Smooth muscle cell (in vitro differentiated cells): ENCODE measurements around the gene CAMTA1. TPM values are rescaled to one million over a fixed set of nuclear protein-coding genes. Genes with fewer than 3 reads are reported as not detected.

Experiments
- DNase-seq: peaks from one replicate; lab custom pipeline; 2025; ENCODE audit not compliant: unreplicated experiment; lab: John Stamatoyannopoulos, UW
- H2AFZ ChIP-seq: fragments of 200-600 bp; sonication (generic); 2 replicates; pipeline ENCODE4 v1.6.0; 2016; ENCODE audit warnings: antibody characterized with exemption, low read depth, mild to moderate bottlenecking
- H3F3A ChIP-seq: fragments of 200-600 bp; sonication (generic); 2 replicates; pipeline ENCODE4 v1.6.0; 2017; ENCODE audit warnings: antibody characterized with exemption, low read depth
- H3K27ac ChIP-seq: fragments of 200-600 bp; sonication (generic); 2 replicates; pipeline ENCODE4 v1.5.1; 2016; ENCODE audit warnings: low read depth, mild to moderate bottlenecking
- H3K27me3 ChIP-seq: fragments of 200-600 bp; sonication (generic); 2 replicates; pipeline ENCODE4 v1.6.1; 2016; ENCODE audit warnings: low read depth, mild to moderate bottlenecking
- H3K36me3 ChIP-seq: fragments of 200-600 bp; sonication (generic); 2 replicates; pipeline ENCODE4 v1.5.1; 2016; ENCODE audit warnings: low read depth
- H3K4me1 ChIP-seq: fragments of 200-600 bp; sonication (generic); 2 replicates; pipeline ENCODE4 v1.5.1; 2016; ENCODE audit warnings: low read depth
- H3K4me2 ChIP-seq: fragments of 200-600 bp; sonication (generic); 2 replicates; pipeline ENCODE4 v1.6.0; 2016; ENCODE audit warnings: mild to moderate bottlenecking
- H3K4me3 ChIP-seq: fragments of 200-600 bp; sonication (generic); 2 replicates; pipeline ENCODE4 v1.5.1; 2016; ENCODE audit warnings: mild to moderate bottlenecking
- H3K79me2 ChIP-seq: fragments of 200-600 bp; sonication (generic); 2 replicates; pipeline ENCODE4 v1.6.0; 2016; ENCODE audit warnings: low read depth, mild to moderate bottlenecking
- H3K9ac ChIP-seq: fragments of 200-600 bp; sonication (generic); 2 replicates; pipeline ENCODE4 v1.6.0; 2016; ENCODE audit warnings: low read depth
- H3K9me3 ChIP-seq: fragments of 200-600 bp; sonication (generic); replicated peaks from 2 replicates; pipeline ENCODE4 v1.5.1; 2016; ENCODE audit warnings: low read depth
- H4K20me1 ChIP-seq: fragments of 200-600 bp; sonication (generic); 2 replicates; pipeline ENCODE4 v1.6.0; 2016; ENCODE audit warnings: low read depth
- WGBS: methylation state at CpG from one replicate; pipeline ENCODE4 v1.1.7; 2016; ENCODE audit warnings: low lambda C conversion rate; 5-methylcytosine and 5-hydroxymethylcytosine counted together
- polyA plus RNA-seq: library from polyadenylated mRNA; unstranded; fragments of >200 nt; fragmentation: Nextera tagmentation; extraction: Ambion mirVana; gene quantifications from 2 replicates; pipeline ENCODE4 v1.2.1, GENCODE V29; 2016
- total RNA-seq: library from RNA; depleted of rRNA; stranded (reverse); fragments of >200 nt; gene quantifications from 2 replicates; pipeline ENCODE4 v1.2.3, GENCODE V29; 2014
- TF ChIP-seq, protein P1 (sequence below): fragments of 200-600 bp; sonication (generic); IDR thresholded peaks from 2 replicates; pipeline ENCODE4 v1.5.1; 2017; ENCODE audit warnings: borderline replicate concordance, mild to moderate bottlenecking, antibody characterized with exemption; ENCODE audit not compliant: insufficient read depth, poor library complexity, severe bottlenecking

The CAMTA1 gene
- total and polyA plus RNA-seq, 2 experiments from 2014 or later: 139 to 145 TPM

DNA sequence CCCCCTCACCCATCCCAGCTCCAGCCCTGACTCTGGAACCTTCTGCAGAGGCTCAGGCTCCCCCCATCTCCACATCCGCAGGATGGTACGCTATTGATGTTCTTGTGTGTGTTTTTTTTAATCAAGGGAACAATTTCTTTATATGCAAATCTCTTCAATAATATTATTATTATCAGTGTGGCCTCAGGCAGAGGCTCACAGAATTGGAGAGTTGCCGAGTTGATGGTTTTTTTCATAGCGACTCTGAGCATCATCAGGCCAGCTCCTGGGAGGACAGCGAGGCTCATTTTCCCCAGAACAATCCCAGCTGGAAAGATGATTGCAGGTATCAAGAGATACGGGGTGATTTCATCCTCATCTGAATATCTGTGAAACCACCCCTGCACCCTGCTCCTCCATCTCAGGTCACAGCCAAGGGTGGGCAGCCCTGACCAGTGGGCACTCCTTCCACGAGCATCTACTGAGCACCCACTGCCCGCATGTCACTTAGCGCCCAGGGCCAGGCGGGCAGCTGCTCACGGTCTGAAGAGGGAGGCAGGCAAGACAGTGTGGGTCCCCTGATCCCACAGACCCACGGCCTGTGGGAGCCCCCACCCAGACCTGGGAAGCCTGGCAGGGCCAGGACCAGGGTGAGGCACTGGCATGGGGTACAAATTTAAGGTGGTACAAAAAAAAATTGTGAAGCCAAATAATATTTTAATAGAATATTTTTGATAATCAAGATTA lies 740.2 kb downstream of the CAMTA1 start:
- no peaks in the 10 kb centered on the region for H3K36me3 ChIP-seq
- over 99% methylated on average over 12 of the region's 12 CpGs for WGBS
- no peaks in the 10 kb centered on the region for H3K9me3 ChIP-seq
- H3K27me3 ChIP-seq: no peaks in the 10 kb centered on the region
- H3K27ac ChIP-seq: no peak overlapping the region
- H3F3A ChIP-seq: no peaks in the 10 kb centered on the region
- no peaks in the 10 kb centered on the region for H3K4me1 ChIP-seq
- no peaks in the 10 kb centered on the region for H3K79me2 ChIP-seq
- H3K9ac ChIP-seq: no peak overlapping the region
- no peak for DNase-seq
- H4K20me1 ChIP-seq: no peaks in the 10 kb centered on the region
- TF ChIP-seq, protein P1, sequence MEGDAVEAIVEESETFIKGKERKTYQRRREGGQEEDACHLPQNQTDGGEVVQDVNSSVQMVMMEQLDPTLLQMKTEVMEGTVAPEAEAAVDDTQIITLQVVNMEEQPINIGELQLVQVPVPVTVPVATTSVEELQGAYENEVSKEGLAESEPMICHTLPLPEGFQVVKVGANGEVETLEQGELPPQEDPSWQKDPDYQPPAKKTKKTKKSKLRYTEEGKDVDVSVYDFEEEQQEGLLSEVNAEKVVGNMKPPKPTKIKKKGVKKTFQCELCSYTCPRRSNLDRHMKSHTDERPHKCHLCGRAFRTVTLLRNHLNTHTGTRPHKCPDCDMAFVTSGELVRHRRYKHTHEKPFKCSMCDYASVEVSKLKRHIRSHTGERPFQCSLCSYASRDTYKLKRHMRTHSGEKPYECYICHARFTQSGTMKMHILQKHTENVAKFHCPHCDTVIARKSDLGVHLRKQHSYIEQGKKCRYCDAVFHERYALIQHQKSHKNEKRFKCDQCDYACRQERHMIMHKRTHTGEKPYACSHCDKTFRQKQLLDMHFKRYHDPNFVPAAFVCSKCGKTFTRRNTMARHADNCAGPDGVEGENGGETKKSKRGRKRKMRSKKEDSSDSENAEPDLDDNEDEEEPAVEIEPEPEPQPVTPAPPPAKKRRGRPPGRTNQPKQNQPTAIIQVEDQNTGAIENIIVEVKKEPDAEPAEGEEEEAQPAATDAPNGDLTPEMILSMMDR: no peak
- H3K4me3 ChIP-seq: no peak overlapping the region
- H3K4me2 ChIP-seq: no peak overlapping the region
- no peak overlapping the region for H2AFZ ChIP-seq

DNA sequence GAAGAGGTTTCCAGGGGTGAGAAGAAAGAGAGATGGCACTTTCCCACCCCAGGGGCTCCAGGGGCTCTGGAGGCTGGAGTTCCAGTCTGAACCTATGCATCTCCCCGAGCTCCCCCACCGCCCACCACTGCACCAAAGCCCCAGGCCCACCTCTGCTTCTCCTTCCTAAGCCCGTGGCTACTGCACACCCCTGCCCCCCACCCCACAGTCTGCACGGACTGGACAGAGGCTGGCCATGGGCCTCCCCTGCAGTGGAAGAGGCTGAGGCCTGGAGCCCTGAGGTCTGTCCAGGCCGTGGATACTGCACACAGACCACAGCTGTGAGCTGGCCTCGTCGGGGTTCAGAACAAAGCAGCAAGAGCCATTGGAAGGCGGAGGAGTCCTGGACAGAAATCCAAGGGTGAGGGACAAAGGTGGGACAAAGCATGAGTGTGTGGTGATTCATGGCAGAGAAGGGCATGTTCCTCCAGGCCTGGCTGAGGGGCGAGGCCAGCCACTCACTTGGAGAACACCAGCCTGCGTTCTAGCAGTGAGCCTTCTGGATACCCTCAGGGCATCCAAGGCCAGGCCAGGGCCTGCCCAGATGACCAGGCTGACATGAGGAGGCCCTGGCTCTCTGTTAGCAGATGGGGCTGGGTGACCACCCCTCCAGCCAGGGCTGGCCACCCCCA lies 741.1 kb downstream of the CAMTA1 start:
- no peaks in the 10 kb centered on the region for H3F3A ChIP-seq
- H3K9me3 ChIP-seq: no peaks in the 10 kb centered on the region
- no peak overlapping the region for H3K4me2 ChIP-seq
- peak overlapping the region; percentile 65 for H3K27ac ChIP-seq
- no peak overlapping the region for H3K9ac ChIP-seq
- H3K4me1 ChIP-seq: no peaks in the 10 kb centered on the region
- H3K4me3 ChIP-seq: no peak overlapping the region
- H4K20me1 ChIP-seq: no peaks in the 10 kb centered on the region
- no peaks in the 10 kb centered on the region for H3K36me3 ChIP-seq
- no peaks in the 10 kb centered on the region for H3K79me2 ChIP-seq
- TF ChIP-seq, protein P1: no peak
- H2AFZ ChIP-seq: no peak overlapping the region
- 68% methylated on average over 10 of the region's 10 CpGs for WGBS
- DNase-seq: no peak
- no peaks in the 10 kb centered on the region for H3K27me3 ChIP-seq

- 71% methylated on average over 12 of the region's 12 CpGs for WGBS
- H3K4me3 ChIP-seq: no peak overlapping the region
- H4K20me1 ChIP-seq: no peaks in the 10 kb centered on the region
- peak overlapping the region; percentile 65 for H3K27ac ChIP-seq
- H3K79me2 ChIP-seq: no peaks in the 10 kb centered on the region
- H3K4me1 ChIP-seq: no peaks in the 10 kb centered on the region
- H3K36me3 ChIP-seq: no peaks in the 10 kb centered on the region
- H3K9ac ChIP-seq: no peak overlapping the region
- H3K27me3 ChIP-seq: no peaks in the 10 kb centered on the region
- H3K9me3 ChIP-seq: no peaks in the 10 kb centered on the region
- no peak for DNase-seq
- H2AFZ ChIP-seq: no peak overlapping the region
- no peak overlapping the region for H3K4me2 ChIP-seq
- H3F3A ChIP-seq: no peaks in the 10 kb centered on the region
- TF ChIP-seq, protein P1: no peak
Measured at GRCh38 chr1:7526867-7527732, 741.8 kb downstream of the CAMTA1 start.
